Umbilical cord (tissue), 2 donors: Measurements from ENCODE around the gene ACAD11. TPM values are rescaled to one million over a fixed set of nuclear protein-coding genes. Genes with fewer than 3 reads are reported as not detected.

ENCODE experiments used
- DNase-seq: peaks from one replicate; pipeline ENCODE4 v3.0.0-alpha.2; 2015; ENCODE audit warnings: low spot score
- total RNA-seq: library from RNA; depleted of rRNA; stranded (reverse); fragments of >200 nt; gene quantifications from one replicate; pipeline ENCODE4 v1.2.3, GENCODE V29; 2014; ENCODE audit warnings: low replicate concordance; ENCODE audit not compliant: insufficient read depth

ACAD11 gene
- total RNA-seq, 1 donor from 2014 or later, result 29.4 TPM

GRCh38 chr3:132555306-132556035 lies 104.1 kb downstream of the ACAD11 start:
- no peak for DNase-seq

DNA sequence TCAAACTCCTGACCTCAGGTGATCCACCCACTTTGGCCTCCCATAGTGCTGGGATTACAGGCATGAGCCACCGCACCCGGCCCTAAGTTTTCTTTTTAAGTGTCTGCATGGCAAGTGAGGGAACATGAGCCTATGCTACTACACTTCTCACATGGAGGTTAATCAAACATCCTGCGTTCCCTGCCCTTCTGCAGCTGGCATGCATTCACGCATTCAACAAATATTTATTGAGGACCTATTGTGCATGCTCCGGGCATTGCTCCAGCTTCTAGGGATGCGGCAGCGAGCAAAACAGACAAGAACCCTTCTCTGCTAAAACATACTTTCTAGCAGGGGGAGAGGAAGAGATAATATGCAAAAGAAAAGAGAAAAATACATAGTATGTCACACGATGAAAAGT lies 105.2 kb downstream of the ACAD11 start:
- no peak for DNase-seq

GRCh38 chr3:132553826-132554225 lies 105.8 kb downstream of the ACAD11 start:
- DNase-seq, result no peak

DNA sequence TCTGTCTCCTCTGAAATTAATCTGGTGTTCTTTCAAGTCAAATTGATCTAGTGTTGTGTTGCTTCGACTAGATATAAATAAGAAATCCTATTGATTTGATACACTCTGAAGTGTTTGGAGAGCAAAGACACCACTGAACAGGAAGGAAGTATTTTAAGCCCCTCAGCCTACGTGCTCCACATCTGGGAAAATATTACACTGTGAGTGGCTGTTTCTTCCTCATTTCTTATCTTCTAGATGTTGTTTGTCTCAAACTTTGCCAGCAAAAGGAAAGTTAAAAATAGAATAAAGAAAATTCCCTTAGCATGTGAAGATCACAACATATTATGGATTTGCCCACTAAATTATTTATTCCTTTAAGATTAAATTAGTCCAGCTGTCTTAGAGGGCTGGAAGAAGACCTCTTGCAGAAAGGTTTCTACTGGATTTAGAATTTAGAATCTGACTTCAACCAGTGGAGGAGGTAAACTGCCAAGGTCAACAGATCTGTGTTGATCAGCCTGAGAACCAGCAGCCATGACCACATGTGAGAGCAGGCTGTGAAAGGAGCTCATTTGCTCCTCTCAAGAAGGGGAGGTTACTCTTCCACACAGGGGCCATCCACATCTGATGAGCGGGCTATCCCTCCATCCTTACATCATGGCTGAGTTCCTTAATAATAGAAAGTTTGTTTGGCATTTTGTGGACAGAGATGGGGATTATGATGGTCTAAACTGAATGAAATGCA lies 108.9 kb downstream of the ACAD11 start:
- DNase-seq, result no peak

GRCh38 chr3:132549890-132550578 lies 109.6 kb downstream of the ACAD11 start:
- DNase-seq, result no peak

DNA sequence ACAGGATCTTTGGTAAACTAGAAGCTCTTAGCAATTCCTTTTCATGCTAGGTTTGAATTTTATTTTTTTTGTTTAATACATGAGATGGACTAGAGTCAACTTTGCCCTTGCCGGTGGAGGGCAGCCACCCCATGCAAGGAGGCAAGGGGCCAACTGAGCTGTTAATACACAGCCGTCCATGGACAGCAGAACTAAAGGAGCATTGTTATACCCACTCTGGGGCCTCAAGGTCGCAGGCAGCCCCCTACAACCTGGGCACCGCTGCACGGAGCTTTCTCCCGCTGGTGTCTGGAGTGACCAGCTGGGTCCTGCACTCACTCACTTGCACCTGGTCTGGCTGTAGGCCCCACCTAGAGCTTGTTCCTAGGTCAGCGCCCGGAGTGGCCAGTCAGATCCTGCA lies 110.4 kb downstream of the ACAD11 start:
- DNase-seq, result no peak

- DNase-seq, result no peak
Measured at GRCh38 chr3:132545471-132545870, 114.1 kb downstream of the ACAD11 start.

DNA sequence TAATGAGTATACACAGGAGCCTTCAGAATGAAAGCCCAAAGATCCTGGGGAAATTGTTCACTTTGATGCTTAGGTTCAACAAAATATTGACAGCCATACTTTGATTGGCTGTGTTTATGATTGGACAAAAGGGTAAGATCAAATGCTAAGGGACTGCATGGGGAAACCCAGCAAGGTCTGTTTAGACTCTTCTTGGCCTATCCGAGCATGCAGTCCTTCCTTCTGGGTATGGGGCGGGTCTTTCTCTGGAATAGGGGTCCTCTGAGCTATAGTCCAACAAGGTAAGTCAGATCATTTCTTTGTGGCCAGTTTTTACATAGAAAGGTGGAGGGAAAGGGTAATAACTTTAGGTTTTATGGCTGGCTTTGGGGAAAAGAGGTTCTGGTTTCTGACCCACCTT lies 115.5 kb downstream of the ACAD11 start:
- no peak for DNase-seq

GRCh38 chr3:132543011-132543739 lies 116.4 kb downstream of the ACAD11 start:
- DNase-seq, result peak; percentile 47

DNA sequence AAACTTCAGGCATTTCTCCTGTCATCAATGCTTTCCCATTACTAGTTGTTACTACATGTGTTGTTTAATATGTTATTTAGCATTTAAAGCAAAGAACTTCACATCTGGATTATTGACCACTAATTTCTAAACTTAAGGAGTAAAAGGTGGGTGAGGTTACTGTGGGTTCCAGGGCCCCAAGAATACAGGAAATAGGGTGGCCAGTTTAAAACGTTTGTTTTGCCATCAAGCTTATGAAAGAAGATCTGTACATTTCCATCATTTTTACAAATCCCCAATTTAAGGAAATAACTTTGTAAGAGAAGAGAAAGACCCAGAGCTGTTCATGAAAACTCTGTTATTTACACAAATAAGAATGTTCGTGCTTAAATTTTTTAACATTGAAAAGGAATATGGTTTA lies 117.0 kb downstream of the ACAD11 start:
- no peak for DNase-seq

DNA sequence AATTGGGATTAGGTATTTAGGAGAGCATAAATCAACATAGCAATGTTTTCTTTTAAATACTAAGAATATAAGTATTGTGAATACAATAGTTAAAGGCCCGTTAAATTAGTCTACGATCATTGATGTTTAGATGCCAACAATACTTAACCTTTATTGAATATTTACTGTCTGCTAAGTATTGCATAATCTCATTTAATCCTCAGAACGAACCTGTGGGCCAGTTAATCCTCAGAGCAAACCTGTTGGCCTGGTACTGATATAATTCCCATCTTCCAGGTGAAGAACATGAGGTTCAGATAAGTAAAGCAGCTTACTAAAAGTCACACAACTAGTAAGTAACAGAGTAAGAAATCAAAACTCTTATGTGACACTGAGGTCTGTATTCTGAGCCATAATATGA lies 119.9 kb downstream of the ACAD11 start:
- no peak for DNase-seq

GRCh38 chr3:132538072-132538471 lies 121.5 kb downstream of the ACAD11 start:
- DNase-seq, result no peak

DNA sequence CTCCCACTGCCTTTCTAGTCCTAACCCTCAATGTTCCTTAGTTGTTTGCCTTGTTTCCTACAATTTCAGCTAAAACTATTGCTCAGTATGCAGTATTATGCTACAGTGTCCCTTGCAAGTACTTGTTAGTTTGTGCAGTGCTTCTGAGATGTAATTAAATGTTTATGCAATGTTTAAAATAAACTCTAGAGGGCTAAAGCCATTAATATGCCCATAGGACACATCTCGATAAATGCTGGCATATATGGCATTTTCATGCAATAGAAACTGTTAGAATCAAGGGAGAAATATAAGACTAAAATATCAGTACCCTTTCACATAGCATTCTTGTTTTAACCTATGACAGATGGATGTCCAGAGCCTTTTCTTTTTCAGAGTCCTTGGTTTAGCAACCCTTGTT lies 122.3 kb downstream of the ACAD11 start:
- DNase-seq, result no peak

GRCh38 chr3:132536442-132537153 lies 123.0 kb downstream of the ACAD11 start:
- DNase-seq, result no peak

DNA sequence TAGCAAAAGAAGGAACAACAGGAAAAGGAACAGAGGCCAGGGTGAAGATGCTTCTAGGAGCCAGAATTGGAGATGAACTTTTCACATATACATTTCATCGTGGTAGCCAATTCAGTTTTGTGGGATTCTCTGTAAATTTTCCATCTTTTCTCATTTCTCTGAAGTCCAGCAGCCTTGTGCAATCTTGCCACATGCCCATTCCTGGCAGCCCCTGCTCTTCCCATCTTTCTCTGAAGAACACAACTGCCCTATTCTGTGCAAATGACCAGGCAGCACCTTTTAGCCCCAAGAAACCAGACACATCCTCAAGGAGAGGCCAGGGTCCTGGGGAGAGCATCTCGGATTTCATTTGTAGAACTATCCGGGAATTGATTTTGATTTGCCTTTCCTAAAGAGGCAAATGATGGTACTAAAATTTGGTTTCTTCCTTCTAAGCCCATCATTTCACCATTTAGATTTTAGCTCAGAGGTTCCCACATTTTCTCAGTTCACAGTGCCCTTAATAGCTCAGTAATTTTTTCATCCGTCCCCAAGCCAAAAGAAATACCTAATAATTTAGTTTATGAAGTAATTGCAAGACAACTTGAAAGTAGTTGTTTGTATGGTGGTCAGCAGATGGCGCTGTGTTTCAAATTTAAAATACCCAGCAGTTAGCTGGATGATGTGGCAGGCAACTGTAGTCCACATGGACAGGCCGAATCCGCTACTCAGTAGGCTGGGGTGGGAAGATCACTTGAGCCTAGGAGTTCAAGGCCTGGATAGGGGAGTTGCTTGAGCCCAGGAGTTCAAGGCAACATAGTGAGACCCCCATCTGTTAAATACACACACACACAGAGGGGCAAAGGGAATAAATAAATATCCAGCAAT lies 123.8 kb downstream of the ACAD11 start:
- peak; percentile 65 for DNase-seq

- no peak for DNase-seq
Measured at GRCh38 chr3:132530624-132531023, 129.0 kb downstream of the ACAD11 start.

GRCh38 chr3:132522353-132522752 lies 137.3 kb downstream of the ACAD11 start:
- no peak for DNase-seq

DNA sequence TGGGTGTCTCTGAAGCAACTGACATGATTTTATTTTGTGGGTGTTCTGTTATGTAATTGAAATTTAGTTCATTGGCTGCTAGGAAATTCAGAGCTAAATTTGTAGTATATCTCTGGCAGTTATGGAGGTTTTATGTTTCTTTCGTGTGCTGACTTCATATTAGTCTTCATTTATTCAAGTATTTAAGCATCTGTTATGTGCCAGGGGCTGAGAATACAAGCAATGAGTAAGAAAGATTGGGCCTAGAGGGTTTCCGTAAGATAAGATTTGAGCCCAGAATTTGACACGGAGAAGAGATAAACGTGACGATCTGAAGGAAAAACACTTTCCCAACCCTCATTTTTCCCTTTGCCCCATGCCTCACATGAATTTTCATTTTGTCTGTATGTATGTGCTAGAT lies 137.7 kb downstream of the ACAD11 start:
- DNase-seq, result no peak

DNA sequence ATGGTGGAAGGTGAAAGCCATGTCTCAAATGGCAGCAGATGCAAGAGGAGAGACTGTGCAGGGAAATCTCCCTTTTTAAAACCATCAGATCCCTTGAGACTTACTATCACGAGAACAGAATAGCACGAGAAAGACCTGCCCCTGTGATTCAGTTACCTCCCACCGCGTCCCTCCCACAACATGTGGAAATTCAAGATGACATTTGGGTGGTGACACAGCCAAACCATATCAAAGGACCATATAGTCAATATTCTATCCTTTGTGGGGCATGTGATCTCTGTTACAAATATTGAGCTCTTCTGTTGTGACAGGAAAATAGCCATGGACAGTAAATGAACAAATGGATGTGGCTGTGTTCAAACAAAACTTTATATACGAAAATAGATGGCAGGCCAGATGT lies 139.7 kb downstream of the ACAD11 start:
- no peak for DNase-seq

- no peak for DNase-seq
Measured at GRCh38 chr3:132517311-132517710, 142.3 kb downstream of the ACAD11 start.
